KOPT-K1 (cell line): ENCODE results near the gene ADCY3.

Experiments used
- H3K27ac ChIP-seq: fragments of 200-600 bp; sonication (generic); 2 replicates; pipeline ENCODE4 v1.5.1; 2016; ENCODE audit warnings: antibody characterized with exemption, mild to moderate bottlenecking, low read depth, low read length; ENCODE audit not compliant: poor library complexity, severe bottlenecking
- H3K36me3 ChIP-seq: fragments of 200-600 bp; sonication (generic); 2 replicates; pipeline ENCODE4 v1.5.1; 2017; ENCODE audit warnings: antibody characterized with exemption, mild to moderate bottlenecking, low read length, moderate library complexity; ENCODE audit not compliant: insufficient read depth
- H3K9me3 ChIP-seq: fragments of 200-600 bp; sonication (generic); 2 replicates; pipeline ENCODE4 v1.5.1; 2017; ENCODE audit warnings: antibody characterized with exemption, low read length, mild to moderate bottlenecking; ENCODE audit not compliant: insufficient read depth, poor library complexity, severe bottlenecking

Gene ADCY3

GRCh38 chr2:24793761-24794435 lies 126.1 kb downstream of the ADCY3 start:
- Histone ChIP-seq H3K27ac (peak overlapping the region; percentile 98), H3K9me3 (no peaks in the 10 kb centered on the region), H3K36me3 (peaks cover 41% of the 10 kb centered on the region)

GRCh38 chr2:24792874-24793760 lies 126.9 kb downstream of the ADCY3 start, which contains the start of the genes CENPO and PTRHD1:
TSS of gene CENPO (plus strand) at chr2:24793425. CDS start at chr2:24793920, 495 bp downstream.
TSS of gene PTRHD1 (minus strand) at chr2:24793391. CDS start at chr2:24793377, 14 bp downstream.
- peaks cover 33% of the 10 kb centered on the region for H3K36me3 ChIP-seq

GRCh38 chr2:24792542-24792873 lies 127.5 kb downstream of the ADCY3 start:
- H3K27ac ChIP-seq, result peak overlapping the region; percentile 98
- peaks cover 27% of the 10 kb centered on the region for H3K36me3 ChIP-seq
- H3K9me3 ChIP-seq, result no peaks in the 10 kb centered on the region

More at GRCh38 chr2:24792874-24793760, 126.9 kb downstream of the ADCY3 start, which contains the start of the genes CENPO and PTRHD1:
- Histone ChIP-seq H3K27ac (peak within 1 kb of the TSS; percentile 98), H3K9me3 (no peaks in the 10 kb centered on the region)

- no peaks in the 10 kb centered on the region for H3K9me3 ChIP-seq
- peaks cover 16% of the 10 kb centered on the region for H3K36me3 ChIP-seq
- H3K27ac ChIP-seq, result no peak overlapping the region
Observed at GRCh38 chr2:24791452-24791851, 128.6 kb downstream of the ADCY3 start.

- Histone ChIP-seq H3K36me3 (no peaks in the 10 kb centered on the region), H3K27ac (no peak overlapping the region), H3K9me3 (no peaks in the 10 kb centered on the region)
Observed at GRCh38 chr2:24788816-24789215, 131.2 kb downstream of the ADCY3 start.

GRCh38 chr2:24787532-24787931 lies 132.5 kb downstream of the ADCY3 start:
- Histone ChIP-seq H3K36me3 (no peaks in the 10 kb centered on the region), H3K27ac (no peak overlapping the region), H3K9me3 (no peaks in the 10 kb centered on the region)

- H3K27ac ChIP-seq, result no peak overlapping the region
- H3K9me3 ChIP-seq, result no peaks in the 10 kb centered on the region
- no peaks in the 10 kb centered on the region for H3K36me3 ChIP-seq
Observed at GRCh38 chr2:24785671-24786321, 134.2 kb downstream of the ADCY3 start.

- no peak overlapping the region for H3K27ac ChIP-seq
- no peaks in the 10 kb centered on the region for H3K36me3 ChIP-seq
Observed at GRCh38 chr2:24783641-24784040, 136.4 kb downstream of the ADCY3 start.

GRCh38 chr2:24779116-24779515 lies 140.9 kb downstream of the ADCY3 start:
- Histone ChIP-seq H3K27ac (no peak overlapping the region), H3K9me3 (no peaks in the 10 kb centered on the region), H3K36me3 (no peaks in the 10 kb centered on the region)

More at GRCh38 chr2:24783641-24784040, 136.4 kb downstream of the ADCY3 start:
- H3K9me3 ChIP-seq, result no peaks in the 10 kb centered on the region

- no peak overlapping the region for H3K27ac ChIP-seq
- peaks cover 6% of the 10 kb centered on the region; the same call in 1 of the 2 replicates for H3K36me3 ChIP-seq
- H3K9me3 ChIP-seq, result no peaks in the 10 kb centered on the region
Observed at GRCh38 chr2:24774373-24774772, 145.7 kb downstream of the ADCY3 start.

- no peak overlapping the region for H3K27ac ChIP-seq
- peaks cover 14% of the 10 kb centered on the region for H3K36me3 ChIP-seq
- H3K9me3 ChIP-seq, result no peaks in the 10 kb centered on the region
Observed at GRCh38 chr2:24771764-24772586, 148.1 kb downstream of the ADCY3 start.

- Histone ChIP-seq H3K9me3 (no peaks in the 10 kb centered on the region), H3K27ac (no peak overlapping the region), H3K36me3 (peaks cover 14% of the 10 kb centered on the region)
Observed at GRCh38 chr2:24771061-24771460, 149.0 kb downstream of the ADCY3 start.
